T-helper 2 cell treated with Interferon-gamma antibody and Interleukin-4, amounts not matched to agents 100 ng/mL and 5 ng/mL, for 36 hours (primary cell): Measurements from ENCODE around the gene NPW. TPM values are rescaled to one million over a fixed set of nuclear protein-coding genes. Genes with fewer than 3 reads are reported as not detected.

Experiments used
- intact Hi-C: fragments of 100-400 bp; cut with micrococcal nuclease; formaldehyde crosslinking; loops from one replicate; pipeline ENCODE4 v1.15.1; 2023
- total RNA-seq: library from RNA; stranded (reverse); gene quantifications from 2 replicates; pipeline ENCODE4 v1.2.3, GENCODE V29; 2022

NPW gene
- total RNA-seq, 1 donor from 2014 or later, result 0.70 TPM

GRCh38 chr16:2015117-2015946 lies 4.3 kb upstream of the NPW start:
- intact Hi-C loops, result no loop called here

- intact Hi-C loops, result no loop called here
Observed at GRCh38 chr16:2015947-2016208, 3.7 kb upstream of the NPW start.

- intact Hi-C loops, result no loop called here
Observed at GRCh38 chr16:2016407-2016922, 3.1 kb upstream of the NPW start.

- intact Hi-C loops, result no loop called here
Observed at GRCh38 chr16:2019921-2020831, 591 bp downstream of the NPW start.

- intact Hi-C loops, result loop anchor here (1.0 kb wide), 2 partner anchors 25 to 118 kb away; partner anchors contain the start of genes NTHL1 and TSC2
Observed at GRCh38 chr16:2022723-2023091, 3.1 kb downstream of the NPW start.

GRCh38 chr16:2023092-2024031 lies 3.8 kb downstream of the NPW start:
- intact Hi-C loops, result loop anchor here (1.0 kb wide), 2 partner anchors 24 to 117 kb away; partner anchors contain the start of genes NTHL1 and TSC2

GRCh38 chr16:2024032-2024420 lies 4.4 kb downstream of the NPW start:
- intact Hi-C loops, result no loop called here

GRCh38 chr16:2025251-2025650 lies 5.7 kb downstream of the NPW start:
- intact Hi-C loops, result no loop called here

GRCh38 chr16:2025878-2026460 lies 6.4 kb downstream of the NPW start:
- intact Hi-C loops, result no loop called here

GRCh38 chr16:2026461-2027023 lies 7.0 kb downstream of the NPW start, which contains the start of gene NHERF2:
Gene NHERF2, plus strand, starts transcription at chr16:2026902. Its CDS starts 104 bp downstream, at chr16:2027006.
- intact Hi-C loops, result no loop called here

GRCh38 chr16:2027024-2028010 lies 7.7 kb downstream of the NPW start:
- intact Hi-C loops, result no loop called here

GRCh38 chr16:2028146-2028545 lies 8.6 kb downstream of the NPW start:
- intact Hi-C loops, result no loop called here

GRCh38 chr16:2028620-2029220 lies 9.1 kb downstream of the NPW start:
- intact Hi-C loops, result no loop called here

GRCh38 chr16:2029350-2029749 lies 9.8 kb downstream of the NPW start:
- intact Hi-C loops, result no loop called here

- intact Hi-C loops, result no loop called here
Observed at GRCh38 chr16:2030036-2030435, 10.5 kb downstream of the NPW start.

GRCh38 chr16:2031081-2031577 lies 11.5 kb downstream of the NPW start:
- intact Hi-C loops, result no loop called here

- intact Hi-C loops, result no loop called here
Observed at GRCh38 chr16:2032285-2033056, 12.9 kb downstream of the NPW start.
